HEK293T (cell line): ENCODE results near the gene GFOD2.

Experiments
- FOXK2 ChIP-seq: fragments of 450-650 bp; IDR thresholded peaks from 2 replicates; pipeline ENCODE4 v1.6.1; 2016; ENCODE audit warnings: mild to moderate bottlenecking
- HDGF ChIP-seq: fragments of 450-650 bp; IDR thresholded peaks from 2 replicates; pipeline ENCODE4 v1.6.1; 2017; ENCODE audit warnings: antibody characterized with exemption, borderline replicate concordance
- LEF1 ChIP-seq: fragments of 450-650 bp; IDR thresholded peaks from 2 replicates; pipeline ENCODE4 v1.6.1; 2017; ENCODE audit warnings: mild to moderate bottlenecking, borderline replicate concordance
- PKNOX1 ChIP-seq: fragments of 450-650 bp; IDR thresholded peaks from 2 replicates; pipeline ENCODE4 v1.6.1; 2016
- SP1 ChIP-seq: fragments of 450-650 bp; IDR thresholded peaks from 2 replicates; pipeline ENCODE4 v1.6.1; 2017
- TARDBP ChIP-seq: fragments of 450-650 bp; IDR thresholded peaks from 2 replicates; pipeline ENCODE4 v1.6.1; 2016

- no peak for TF ChIP-seq SP1
- no peak for TF ChIP-seq FOXK2
- no peak for TF ChIP-seq TARDBP
- no peak for TF ChIP-seq PKNOX1
- no peak for TF ChIP-seq LEF1
- no peak for TF ChIP-seq HDGF
Observed at GRCh38 chr16:67703626-67704025, 15.5 kb downstream of the GFOD2 start.
